Activated CD4-positive, alpha-beta T cell treated with anti-CD3 and anti-CD28 coated beads, Interleukin-2, amount 50 U/mL, for 1 hour (primary cell): Measurements from ENCODE around the gene ZNF208.

Experiments used
- DNase-seq: peaks from one replicate; pipeline ENCODE4 v3.0.0-alpha.2; 2020

ZNF208 gene

GRCh38 chr19:21883516-21883915, 127.2 kb downstream of the ZNF208 start:
- DNase-seq: no peak
